Trophoblast cell (in vitro differentiated cells and primary cell): ENCODE measurements around the gene CFAP157.

ENCODE experiments used
- DNase-seq, 2 donors: peaks; one replicate each; pipeline ENCODE4 v3.0.0-alpha.2; 2016
- H2AFZ ChIP-seq: 2 replicates; pipeline ENCODE4 v1.6.1; 2013; ENCODE audit warnings: low read length, moderate library complexity, mild to moderate bottlenecking; ENCODE audit not compliant: insufficient read depth, poor library complexity
- H2AK5ac ChIP-seq: 2 replicates; pipeline ENCODE4 v1.6.1; 2013; ENCODE audit warnings: mild to moderate bottlenecking, low read length
- H2BK120ac ChIP-seq: 2 replicates; pipeline ENCODE4 v1.6.1; 2013; ENCODE audit warnings: low read length, mild to moderate bottlenecking, moderate library complexity; ENCODE audit not compliant: insufficient read depth, poor library complexity
- H2BK12ac ChIP-seq: 2 replicates; pipeline ENCODE4 v1.6.1; 2013; ENCODE audit warnings: mild to moderate bottlenecking, low read length, moderate library complexity
- H2BK5ac ChIP-seq: 2 replicates; pipeline ENCODE4 v1.6.1; 2013; ENCODE audit warnings: low read length, low read depth, moderate library complexity, mild to moderate bottlenecking; ENCODE audit not compliant: poor library complexity
- H3K14ac ChIP-seq: 2 replicates; pipeline ENCODE4 v1.6.1; 2013; ENCODE audit warnings: mild to moderate bottlenecking, low read length
- H3K18ac ChIP-seq: 2 replicates; pipeline ENCODE4 v1.6.1; 2013; ENCODE audit warnings: mild to moderate bottlenecking, low read length
- H3K23ac ChIP-seq: 2 replicates; pipeline ENCODE4 v1.6.1; 2013; ENCODE audit warnings: low read length
- H3K27ac ChIP-seq: 2 replicates; pipeline ENCODE4 v1.5.1; 2013; ENCODE audit warnings: low read depth, mild to moderate bottlenecking, inconsistent platforms, low read length, moderate library complexity
- H3K27me3 ChIP-seq: 2 replicates; pipeline ENCODE4 v1.6.1; 2013; ENCODE audit warnings: inconsistent platforms, mild to moderate bottlenecking, low read length, moderate library complexity; ENCODE audit not compliant: insufficient read depth
- H3K36me3 ChIP-seq, 2 experiments: 1 replicate in 1 of 2; 2 replicates in 1 of 2; pipeline ENCODE4 v1.6.1; 2013; ENCODE audit warnings: low read length in 2 of 2, mild to moderate bottlenecking in 2 of 2, moderate library complexity in 1 of 2; ENCODE audit not compliant: insufficient read depth in 2 of 2, control insufficient read depth in 1 of 2
- H3K4ac ChIP-seq: 2 replicates; pipeline ENCODE4 v1.6.1; 2013; ENCODE audit warnings: low read depth, mild to moderate bottlenecking, low read length, moderate library complexity
- H3K4me1 ChIP-seq, 2 experiments: 1 replicate in 1 of 2; 2 replicates in 1 of 2; pipeline ENCODE4 v1.6.1; 2013; ENCODE audit warnings: low read length in 2 of 2, mild to moderate bottlenecking in 2 of 2, moderate library complexity in 1 of 2; ENCODE audit not compliant: insufficient read depth in 2 of 2, control insufficient read depth in 1 of 2
- H3K4me2 ChIP-seq: 2 replicates; pipeline ENCODE4 v1.6.1; 2013; ENCODE audit warnings: inconsistent platforms, mild to moderate bottlenecking, low read length, moderate library complexity
- H3K4me3 ChIP-seq: 2 replicates; pipeline ENCODE4 v1.5.1; 2013; ENCODE audit warnings: mild to moderate bottlenecking, low read depth, low read length, inconsistent platforms
- H3K79me1 ChIP-seq: one replicate; pipeline ENCODE4 v1.6.1; 2013; ENCODE audit warnings: low read length
- H3K79me2 ChIP-seq: 2 replicates; pipeline ENCODE4 v1.6.1; 2013; ENCODE audit warnings: low read length, mild to moderate bottlenecking; ENCODE audit not compliant: control insufficient read depth, insufficient read depth, poor library complexity
- H3K9ac ChIP-seq: 2 replicates; pipeline ENCODE4 v1.6.1; 2013; ENCODE audit warnings: mild to moderate bottlenecking, low read length
- H3K9me3 ChIP-seq: 2 replicates; pipeline ENCODE4 v1.6.1; 2013; ENCODE audit warnings: low read depth, mild to moderate bottlenecking, control low read depth, inconsistent platforms, low read length; ENCODE audit not compliant: insufficient read depth
- H4K12ac ChIP-seq: 2 replicates; pipeline ENCODE4 v1.6.1; 2013; ENCODE audit warnings: low read depth, mild to moderate bottlenecking, low read length, moderate library complexity
- H4K8ac ChIP-seq: 2 replicates; pipeline ENCODE4 v1.6.1; 2013; ENCODE audit warnings: low read depth, mild to moderate bottlenecking, low read length, moderate library complexity
- H4K91ac ChIP-seq: one replicate; pipeline ENCODE4 v1.6.1; 2013; ENCODE audit warnings: low read depth, mild to moderate bottlenecking, low read length, moderate library complexity
- WGBS: extraction: QIAGEN DNeasy Blood & Tissue Kit; methylation state at CpG from one replicate; pipeline ENCODE4 v1.1.7; 2013; ENCODE audit warnings: missing lambda C conversion rate; ENCODE audit not compliant: insufficient read length, insufficient coverage; ENCODE audit errors: extremely low coverage; 5-methylcytosine and 5-hydroxymethylcytosine counted together

Gene CFAP157

GRCh38 chr9:127686461-127687393, 20.1 kb upstream of the CFAP157 start:
- no peak overlapping the region for H3K18ac ChIP-seq
- no peak overlapping the region for H4K12ac ChIP-seq
- H4K8ac ChIP-seq: no peak overlapping the region
- no peak overlapping the region for H3K4me2 ChIP-seq
- peaks cover 2% of the 10 kb centered on the region for H3K9me3 ChIP-seq
- no peak overlapping the region for H2AFZ ChIP-seq
- no peak overlapping the region for H2AK5ac ChIP-seq
- no peak overlapping the region for H3K9ac ChIP-seq
- no peaks in the 10 kb centered on the region for H3K79me2 ChIP-seq
- H3K36me3 ChIP-seq: peaks cover 17 to 21% of the 10 kb centered on the region in 2 experiments
- H2BK120ac ChIP-seq: no peak overlapping the region
- no peak overlapping the region for H3K4me3 ChIP-seq
- WGBS: no CpG with 5 or more reads among the region's 6 CpGs
- no peak overlapping the region for H3K27ac ChIP-seq
- peaks cover 23 to 31% of the 10 kb centered on the region in 2 experiments for H3K4me1 ChIP-seq
- no peak overlapping the region for H2BK5ac ChIP-seq
- H2BK12ac ChIP-seq: no peak overlapping the region
- no peaks in the 10 kb centered on the region for H3K27me3 ChIP-seq
- no peak for DNase-seq
- no peak overlapping the region for H4K91ac ChIP-seq
- no peak overlapping the region for H3K4ac ChIP-seq
- peaks cover 11% of the 10 kb centered on the region for H3K79me1 ChIP-seq
- H3K23ac ChIP-seq: no peak overlapping the region
- no peak overlapping the region for H3K14ac ChIP-seq

- Histone ChIP-seq H4K91ac (no peak overlapping the region), H3K79me2 (no peaks in the 10 kb centered on the region), H2BK120ac (no peak overlapping the region), H3K36me3 (peaks cover 11 to 15% of the 10 kb centered on the region in 2 experiments), H3K14ac (no peak overlapping the region), H3K23ac (no peak overlapping the region), H3K4me1 (peaks cover 15 to 19% of the 10 kb centered on the region in 2 experiments), H2BK5ac (no peak overlapping the region), H3K9ac (no peak overlapping the region), H4K12ac (no peak overlapping the region), H4K8ac (no peak overlapping the region), H3K18ac (no peak overlapping the region), H2BK12ac (no peak overlapping the region), H3K27ac (no peak overlapping the region), H3K4me2 (no peak overlapping the region), H2AK5ac (no peak overlapping the region), H3K4ac (no peak overlapping the region), H3K4me3 (no peak overlapping the region), H2AFZ (no peak overlapping the region), H3K79me1 (peaks cover 4% of the 10 kb centered on the region), H3K9me3 (no peaks in the 10 kb centered on the region), H3K27me3 (no peaks in the 10 kb centered on the region)
- DNase-seq: no peak
- no CpG with 5 or more reads among the region's 13 CpGs for WGBS
These were observed 17.3 kb upstream of the CFAP157 start for GRCh38 chr9:127689329-127690000.

GRCh38 chr9:127690735-127691134, 16.1 kb upstream of the CFAP157 start:
- Histone ChIP-seq H3K23ac (no peak overlapping the region), H2AFZ (no peak overlapping the region), H2BK12ac (no peak overlapping the region), H3K9me3 (no peaks in the 10 kb centered on the region), H3K4ac (no peak overlapping the region), H3K14ac (no peak overlapping the region), H2AK5ac (no peak overlapping the region), H2BK120ac (no peak overlapping the region), H2BK5ac (no peak overlapping the region), H3K79me1 (no peaks in the 10 kb centered on the region), H3K79me2 (no peaks in the 10 kb centered on the region), H3K18ac (no peak overlapping the region), H4K8ac (no peak overlapping the region), H4K91ac (no peak overlapping the region), H3K36me3 (peaks cover 11 to 15% of the 10 kb centered on the region in 2 experiments), H3K4me3 (no peak overlapping the region), H3K27me3 (no peaks in the 10 kb centered on the region), H3K9ac (no peak overlapping the region), H3K27ac (no peak overlapping the region), H3K4me2 (no peak overlapping the region), H4K12ac (no peak overlapping the region), H3K4me1 (peaks cover 8 to 10% of the 10 kb centered on the region in 2 experiments)
- DNase-seq: no peak
- WGBS: no CpG with 5 or more reads among the region's 10 CpGs

- Histone ChIP-seq H3K9me3 (no peaks in the 10 kb centered on the region), H2AK5ac (no peak overlapping the region), H3K27ac (no peak overlapping the region), H3K4ac (no peak overlapping the region), H3K14ac (no peak overlapping the region), H3K18ac (no peak overlapping the region), H3K4me1 (peaks cover 0 to 2% of the 10 kb centered on the region in 2 experiments), H2BK5ac (no peak overlapping the region), H2AFZ (no peak overlapping the region), H3K36me3 (peaks cover 11 to 15% of the 10 kb centered on the region in 2 experiments), H3K4me3 (no peak overlapping the region), H3K4me2 (no peak overlapping the region), H2BK120ac (no peak overlapping the region), H3K27me3 (no peaks in the 10 kb centered on the region), H4K91ac (no peak overlapping the region), H3K79me1 (no peaks in the 10 kb centered on the region), H4K12ac (no peak overlapping the region), H4K8ac (no peak overlapping the region), H3K9ac (no peak overlapping the region), H3K79me2 (no peaks in the 10 kb centered on the region), H2BK12ac (no peak overlapping the region), H3K23ac (no peak overlapping the region)
- no peak for DNase-seq
- no CpG with 5 or more reads among the region's 20 CpGs for WGBS
These were observed 14.7 kb upstream of the CFAP157 start for GRCh38 chr9:127692071-127692470.
